HepG2 (cell line): ENCODE measurements around the gene MAGEB16. TPM values are rescaled to one million over a fixed set of nuclear protein-coding genes. Genes with fewer than 3 reads are reported as not detected.

Experiments
- ATAC-seq: fragments of 200-7000 bp; cut with Tn5 transposase; 3 replicates; pipeline ENCODE4 v1.9.1; 2020; ENCODE audit warnings: mild to moderate bottlenecking, moderate library complexity
- BruUV-seq: library from RNA; stranded (reverse); fragments of 400-500 nt; replicated peaks from 2 replicates; lab custom pipeline; 2021; lab: Mats Ljungman, UMichigan
- CTCF ChIA-PET: fragments of 300-600 bp; formaldehyde crosslinking; extraction: SDS; loops from one replicate; lab custom pipeline; 2021; ENCODE audit warnings: low total read pairs, inconsistent platforms, low intra/inter-chr PET ratio; lab: Yijun Ruan, JAX
- POLR2A ChIA-PET: fragments of 350-600 bp; sonication (Branson Sonifier 250); formaldehyde crosslinking; loops from one replicate; lab custom pipeline; 2020; ENCODE audit warnings: antibody characterized with exemption, inconsistent platforms; lab: Yijun Ruan, JAX
- DNase-seq: peaks from one replicate; pipeline ENCODE4 v3.0.0-alpha.2; 2015; ENCODE audit warnings: low spot score
- FAIRE-seq: peaks from 3 replicates; lab custom pipeline; 2011; peaks lifted over from hg19 to GRCh38; lab: Jason Lieb, UNC
- H2AFZ ChIP-seq: one replicate; pipeline ENCODE4 v1.6.1; 2011; ENCODE audit warnings: low read length, inconsistent platforms
- H3K27ac ChIP-seq: fragments of 300-600 bp; 3 replicates; pipeline ENCODE4 v1.8.0; 2011; ENCODE audit warnings: mixed run types, mild to moderate bottlenecking, mixed read lengths, low read length, inconsistent platforms; ENCODE audit not compliant: insufficient read depth; ENCODE audit errors: extremely low read length
- H3K27me3 ChIP-seq, 2 experiments: fragments of 200-600 bp in 1 of 2; 2 replicates in 1 of 2; 3 replicates in 1 of 2; pipeline versions ENCODE4 v1.6.0 to v1.8.0; 2011; ENCODE audit warnings: low read length in 2 of 2, mild to moderate bottlenecking in 2 of 2, moderate library complexity in 2 of 2, inconsistent platforms in 1 of 2; ENCODE audit not compliant: insufficient read depth in 2 of 2, control insufficient read depth in 1 of 2
- H3K36me3 ChIP-seq, 2 experiments: fragments of 200-600 bp in 1 of 2; replicated peaks in 1 of 2; 2 replicates in 1 of 2; 3 replicates in 1 of 2; pipeline versions ENCODE4 v1.5.1 to v1.8.0; 2011; ENCODE audit warnings: low read length in 2 of 2, inconsistent platforms in 1 of 2; ENCODE audit not compliant: insufficient read depth in 2 of 2, control insufficient read depth in 1 of 2
- H3K4me1 ChIP-seq: 2 replicates; pipeline ENCODE4 v1.5.1; 2012; ENCODE audit warnings: low read length, inconsistent platforms; ENCODE audit not compliant: insufficient read depth
- H3K4me2 ChIP-seq: 2 replicates; pipeline ENCODE4 v1.6.0; 2011; ENCODE audit warnings: low read depth, low read length, inconsistent platforms
- H3K4me3 ChIP-seq, 3 experiments: fragments of 200-600 bp in 1 of 3; sonication (generic), shearing (Covaris generic) in 1 of 3; replicated peaks in 1 of 3; 2 replicates each; pipeline ENCODE4 v1.5.1; 2011 to 2016; ENCODE audit warnings: low read length in 3 of 3, inconsistent platforms in 2 of 3, low read depth in 2 of 3, mild to moderate bottlenecking in 2 of 3, control low read depth in 1 of 3, mixed read lengths in 1 of 3; ENCODE audit not compliant: insufficient read depth in 1 of 3
- H3K79me2 ChIP-seq: one replicate; pipeline ENCODE4 v1.6.1; 2011; ENCODE audit warnings: low read length, inconsistent platforms; ENCODE audit not compliant: insufficient read depth
- H3K9ac ChIP-seq: 2 replicates; pipeline ENCODE4 v1.6.0; 2011; ENCODE audit warnings: mild to moderate bottlenecking, low read depth, low read length, inconsistent platforms; ENCODE audit not compliant: insufficient read depth
- H3K9me3 ChIP-seq: 2 replicates; pipeline ENCODE4 v1.5.1; 2012; ENCODE audit warnings: mild to moderate bottlenecking, low read length
- H4K20me1 ChIP-seq: 2 replicates; pipeline ENCODE4 v1.6.0; 2011; ENCODE audit warnings: inconsistent platforms, mild to moderate bottlenecking, low read length, moderate library complexity; ENCODE audit not compliant: insufficient read depth
- ARNT ChIP-seq: fragments of 450-650 bp; IDR thresholded peaks from 2 replicates; pipeline ENCODE4 v1.6.1; 2017
- ATF1 ChIP-seq: IDR thresholded peaks from 2 replicates; pipeline ENCODE4 v1.6.1; 2016; ENCODE audit warnings: mild to moderate bottlenecking, control low read depth
- BORCS8-MEF2B ChIP-seq: sonication (generic); formaldehyde crosslinking; IDR thresholded peaks from 2 replicates; pipeline ENCODE4 v1.8.0; 2022; ENCODE audit warnings: mild to moderate bottlenecking, missing genetic modification reagents
- DNMT3B ChIP-seq: conservative IDR thresholded peaks from 2 replicates; pipeline ENCODE4 v1.6.1; 2016; ENCODE audit warnings: missing biosample characterization, control low read depth
- EED ChIP-seq: sonication (generic); formaldehyde crosslinking; IDR thresholded peaks from 2 replicates; pipeline ENCODE4 v1.5.0; 2020; ENCODE audit warnings: mild to moderate bottlenecking, missing genetic modification reagents
- GMEB2 ChIP-seq: IDR thresholded peaks from 2 replicates; pipeline ENCODE4 v1.6.1; 2016; ENCODE audit warnings: missing biosample characterization, missing genetic modification reagents, low read depth
- NCOA1 ChIP-seq: sonication (generic); formaldehyde crosslinking; IDR thresholded peaks from 2 replicates; pipeline ENCODE4 v1.9.0; 2021; ENCODE audit warnings: missing genetic modification reagents
- NFYB ChIP-seq: sonication (generic); formaldehyde crosslinking; IDR thresholded peaks from 2 replicates; pipeline ENCODE4 v1.4.0; 2020; ENCODE audit warnings: missing genetic modification reagents
- PAWR ChIP-seq: sonication (generic); formaldehyde crosslinking; IDR thresholded peaks from 2 replicates; pipeline ENCODE4 v1.4.0; 2020; ENCODE audit warnings: missing genetic modification reagents, mild to moderate bottlenecking, borderline replicate concordance
- SP2 ChIP-seq: sonication (generic); formaldehyde crosslinking; IDR thresholded peaks from 2 replicates; pipeline ENCODE4 v1.5.1; 2020; ENCODE audit warnings: mild to moderate bottlenecking, missing genetic modification reagents
- SRF ChIP-seq: IDR thresholded peaks from 2 replicates; pipeline ENCODE4 v1.6.1; 2011; ENCODE audit warnings: mild to moderate bottlenecking, low read depth, low read length, moderate library complexity
- SRSF9 ChIP-seq: fragments of 200-400 bp; formaldehyde crosslinking; IDR thresholded peaks from 2 replicates; pipeline ENCODE4 v1.6.1; 2018; ENCODE audit warnings: borderline replicate concordance, mild to moderate bottlenecking, low read depth, low read length; ENCODE audit not compliant: insufficient read depth, poor library complexity, severe bottlenecking
- ZGPAT ChIP-seq: IDR thresholded peaks from 2 replicates; pipeline ENCODE4 v1.6.1; 2016; ENCODE audit warnings: mild to moderate bottlenecking
- ZNF224 ChIP-seq: sonication (generic); formaldehyde crosslinking; IDR thresholded peaks from 2 replicates; pipeline ENCODE4 v1.5.0; 2020; ENCODE audit warnings: mild to moderate bottlenecking, missing genetic modification reagents
- ZNF703 ChIP-seq: sonication (generic); formaldehyde crosslinking; IDR thresholded peaks from 2 replicates; pipeline ENCODE4 v1.5.1; 2020; ENCODE audit warnings: missing genetic modification reagents, mild to moderate bottlenecking, moderate library complexity, borderline replicate concordance
- ZNF781 ChIP-seq: sonication (generic); formaldehyde crosslinking; IDR thresholded peaks from 2 replicates; pipeline ENCODE4 v1.5.1; 2020; ENCODE audit warnings: borderline replicate concordance, mild to moderate bottlenecking, missing genetic modification reagents; ENCODE audit errors: not compliant biosample characterization
- WGBS: methylation state at CpG from one replicate; pipeline ENCODE4 v1.1.6; 2017; ENCODE audit warnings: low lambda C conversion rate; 5-methylcytosine and 5-hydroxymethylcytosine counted together
- in situ Hi-C: cut with HindIII; loops from 2 replicates; pipeline ENCODE4 v1.10.0; 2017; ENCODE audit warnings: low pct_unique_long_range_greater_than_20kb; ENCODE audit not compliant: extremely low pct_ligation_motif_present
- intact Hi-C: fragments of 100-400 bp; cut with micrococcal nuclease; formaldehyde crosslinking; loops from one replicate; pipeline ENCODE4 v1.10.0; 2022; ENCODE audit not compliant: unreplicated experiment
- polyA plus RNA-seq, 8 experiments: library from polyadenylated mRNA; depleted of rRNA in 3 of 8; stranded (reverse) in 7 of 8; unstranded in 1 of 8; fragments of >200 nt; fragmentation: Illumina TruSeq in 4 of 8; extraction: Trizol in 4 of 8; gene quantifications; 2 replicates each; pipeline versions ENCODE4 v1.2.1 to v1.2.3, GENCODE V29; 2011 to 2016; ENCODE audit warnings: low read depth in 4 of 8, missing spikeins in 1 of 8, mixed read lengths in 1 of 8; ENCODE audit not compliant: insufficient read depth in 1 of 8
- total RNA-seq, 5 experiments: library from RNA; depleted of rRNA; stranded (reverse); fragments of >200 nt; fragmentation: Illumina TruSeq; extraction: Trizol; gene quantifications; 2 replicates each; pipeline ENCODE4 v1.2.3, GENCODE V29; 2016; ENCODE audit warnings: low read depth in 1 of 5
- TF ChIP-seq, protein P1 (sequence below): sonication (generic); formaldehyde crosslinking; IDR thresholded peaks from 2 replicates; pipeline ENCODE4 v1.4.0; 2020; ENCODE audit warnings: missing genetic modification reagents

The MAGEB16 gene
- total and polyA plus RNA-seq, 2 of the 13 experiments (the other 11 are each of a cell fraction or from before 2014, with no cell fraction given), result not detected

DNA sequence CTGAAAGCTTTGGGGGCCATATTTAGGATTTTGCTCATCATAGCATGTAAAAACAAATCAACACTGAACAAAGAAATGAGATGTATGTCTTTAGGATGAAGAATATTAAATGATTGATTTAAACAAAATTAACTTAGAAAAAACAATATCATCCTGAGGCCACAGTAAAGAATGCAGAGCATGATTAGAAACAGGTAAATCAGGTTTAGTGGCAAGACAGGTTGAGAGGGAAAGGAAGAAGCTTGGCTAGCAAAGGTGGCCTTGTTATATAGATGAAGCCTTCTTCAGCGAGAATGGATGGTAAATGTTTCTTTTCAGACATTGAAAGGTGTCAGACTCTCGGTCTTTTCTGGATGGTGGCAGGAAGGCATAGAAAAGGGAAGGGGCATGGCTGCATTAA is 11.9 kb upstream of the MAGEB16 start:
- ChIA-PET CTCF (no interaction called here), POLR2A (no interaction called here)
- Histone ChIP-seq H3K79me2 (no peaks in the 10 kb centered on the region), H3K36me3 (no peaks in the 10 kb centered on the region), H3K27me3 (no peaks in the 10 kb centered on the region), H3K4me1 (no peaks in the 10 kb centered on the region), H3K9me3 (no peaks in the 10 kb centered on the region), H3K9ac (no peak overlapping the region), H4K20me1 (no peaks in the 10 kb centered on the region), H3K4me3 (no peak overlapping the region), H2AFZ (no peak overlapping the region), H3K4me2 (no peak overlapping the region), H3K27ac (no peak overlapping the region)
- BruUV-seq, result no TSS peak
- DNase-seq (no peak), ATAC-seq (no peak), FAIRE-seq (no peak)
- intact Hi-C loops, result no loop called here
- 0% methylated on average over 2 of the region's 2 CpGs for WGBS
- in situ Hi-C loops, result no loop called here
- no peak for TF ChIP-seq ARNT
- TF ChIP-seq NCOA1 (CRISPR knock-in tag), result no peak
- TF ChIP-seq EED (CRISPR knock-in tag), result no peak
- TF ChIP-seq SRSF9, result no peak
- no peak for TF ChIP-seq GMEB2 (CRISPR knock-in tag)
- TF ChIP-seq, protein P1, sequence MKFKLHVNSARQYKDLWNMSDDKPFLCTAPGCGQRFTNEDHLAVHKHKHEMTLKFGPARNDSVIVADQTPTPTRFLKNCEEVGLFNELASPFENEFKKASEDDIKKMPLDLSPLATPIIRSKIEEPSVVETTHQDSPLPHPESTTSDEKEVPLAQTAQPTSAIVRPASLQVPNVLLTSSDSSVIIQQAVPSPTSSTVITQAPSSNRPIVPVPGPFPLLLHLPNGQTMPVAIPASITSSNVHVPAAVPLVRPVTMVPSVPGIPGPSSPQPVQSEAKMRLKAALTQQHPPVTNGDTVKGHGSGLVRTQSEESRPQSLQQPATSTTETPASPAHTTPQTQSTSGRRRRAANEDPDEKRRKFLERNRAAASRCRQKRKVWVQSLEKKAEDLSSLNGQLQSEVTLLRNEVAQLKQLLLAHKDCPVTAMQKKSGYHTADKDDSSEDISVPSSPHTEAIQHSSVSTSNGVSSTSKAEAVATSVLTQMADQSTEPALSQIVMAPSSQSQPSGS, result no peak
- TF ChIP-seq DNMT3B (CRISPR knock-in tag), result no peak
- no peak for TF ChIP-seq NFYB (CRISPR knock-in tag)
- TF ChIP-seq SP2 (CRISPR knock-in tag), result no peak
- no peak for TF ChIP-seq SRF
- TF ChIP-seq ATF1 (CRISPR knock-in tag), result no peak
- TF ChIP-seq PAWR (CRISPR knock-in tag), result no peak
- TF ChIP-seq ZNF224 (CRISPR knock-in tag), result no peak
- no peak for TF ChIP-seq ZGPAT (CRISPR knock-in tag)
- no peak for TF ChIP-seq ZNF703 (CRISPR knock-in tag)
- TF ChIP-seq BORCS8-MEF2B (CRISPR knock-in tag), result no peak
- no peak for TF ChIP-seq ZNF781 (CRISPR knock-in tag)
